Embryonic facial prominence (tissue), 1 donor: ENCODE data around the gene PCDHB16.
"Not testable (repeated sequence)": the region's sequence is repeated elsewhere in the genome, so short reads cannot be mapped to it uniquely, and the experiment has no call there.

Source experiments
- DNase-seq: peaks from one replicate; pipeline ENCODE4 v3.0.0-alpha.2; 2016; ENCODE audit errors: extremely low spot score

PCDHB16 gene

GRCh38 chr5:141184117-141184855 is 2.1 kb downstream of the PCDHB16 start:
- DNase-seq, result not testable (repeated sequence)

GRCh38 chr5:141186897-141187512 is 4.8 kb downstream of the PCDHB16 start, which contains the start of gene PCDHB9:
TSS of gene PCDHB9 (plus strand) at chr5:141187161. CDS start at chr5:141187319, 158 bp downstream.
- no peak for DNase-seq

- DNase-seq, result not testable (repeated sequence)
These were observed 6.5 kb downstream of the PCDHB16 start for GRCh38 chr5:141188682-141189081.

- DNase-seq, result not testable (repeated sequence)
These were observed 6.9 kb downstream of the PCDHB16 start for GRCh38 chr5:141189131-141189530.

GRCh38 chr5:141192110-141192725 is 10.0 kb downstream of the PCDHB16 start, which contains the start of gene PCDHB10:
TSS of gene PCDHB10 (plus strand) at chr5:141192353. CDS start at chr5:141192553, 200 bp downstream.
- no peak for DNase-seq

- DNase-seq, result not testable (repeated sequence)
These were observed 12.1 kb downstream of the PCDHB16 start for GRCh38 chr5:141194332-141194731.

GRCh38 chr5:141196363-141196762 is 14.2 kb downstream of the PCDHB16 start:
- DNase-seq, result no peak

- DNase-seq, result no peak
These were observed 17.4 kb downstream of the PCDHB16 start, which contains the start of gene PCDHB11 for GRCh38 chr5:141199359-141200235. TSS of gene PCDHB11 (plus strand) at chr5:141199627. CDS start at chr5:141199775, 148 bp downstream.

GRCh38 chr5:141201126-141201525 is 18.9 kb downstream of the PCDHB16 start:
- DNase-seq, result not testable (repeated sequence)

- DNase-seq, result not testable (repeated sequence)
These were observed 19.5 kb downstream of the PCDHB16 start for GRCh38 chr5:141201646-141202045.

- no peak for DNase-seq
These were observed 26.3 kb downstream of the PCDHB16 start, which contains the start of gene PCDHB12 for GRCh38 chr5:141208478-141208877. TSS of gene PCDHB12 (plus strand) at chr5:141208719. CDS start at chr5:141208908, 189 bp downstream.

GRCh38 chr5:141210281-141210680 is 28.1 kb downstream of the PCDHB16 start:
- not testable (repeated sequence) for DNase-seq

- not testable (repeated sequence) for DNase-seq
These were observed 28.7 kb downstream of the PCDHB16 start for GRCh38 chr5:141210849-141211248.

GRCh38 chr5:141213656-141214339 is 31.6 kb downstream of the PCDHB16 start, which contains the start of gene PCDHB13:
TSS of gene PCDHB13 (plus strand) at chr5:141213919. CDS start at chr5:141214124, 205 bp downstream.
- DNase-seq, result not testable (repeated sequence)

- not testable (repeated sequence) for DNase-seq
These were observed 32.4 kb downstream of the PCDHB16 start for GRCh38 chr5:141214583-141214982.

- DNase-seq, result not testable (repeated sequence)
These were observed 33.3 kb downstream of the PCDHB16 start for GRCh38 chr5:141215504-141215903.

- DNase-seq, result not testable (repeated sequence)
These were observed 33.8 kb downstream of the PCDHB16 start for GRCh38 chr5:141216035-141216434.

- DNase-seq, result no peak
These were observed 41.1 kb downstream of the PCDHB16 start, which contains the start of gene PCDHB14 for GRCh38 chr5:141223112-141223783. TSS of gene PCDHB14 (plus strand) at chr5:141223343. CDS start at chr5:141223506, 163 bp downstream.

GRCh38 chr5:141224844-141225243 is 42.7 kb downstream of the PCDHB16 start:
- DNase-seq, result not testable (repeated sequence)

- not testable (repeated sequence) for DNase-seq
These were observed 43.2 kb downstream of the PCDHB16 start for GRCh38 chr5:141225421-141225820.
